Stimulated activated CD4-positive, alpha-beta T cell treated with anti-CD3 and anti-CD28 coated beads, Interleukin-1b, Interleukin-23, amount 100 ng/mL, for 48 hours (primary cell): ENCODE data around the gene SRC.

Source experiments
- DNase-seq: peaks from one replicate; pipeline ENCODE4 v3.0.0-alpha.2; 2020

The SRC gene

DNA sequence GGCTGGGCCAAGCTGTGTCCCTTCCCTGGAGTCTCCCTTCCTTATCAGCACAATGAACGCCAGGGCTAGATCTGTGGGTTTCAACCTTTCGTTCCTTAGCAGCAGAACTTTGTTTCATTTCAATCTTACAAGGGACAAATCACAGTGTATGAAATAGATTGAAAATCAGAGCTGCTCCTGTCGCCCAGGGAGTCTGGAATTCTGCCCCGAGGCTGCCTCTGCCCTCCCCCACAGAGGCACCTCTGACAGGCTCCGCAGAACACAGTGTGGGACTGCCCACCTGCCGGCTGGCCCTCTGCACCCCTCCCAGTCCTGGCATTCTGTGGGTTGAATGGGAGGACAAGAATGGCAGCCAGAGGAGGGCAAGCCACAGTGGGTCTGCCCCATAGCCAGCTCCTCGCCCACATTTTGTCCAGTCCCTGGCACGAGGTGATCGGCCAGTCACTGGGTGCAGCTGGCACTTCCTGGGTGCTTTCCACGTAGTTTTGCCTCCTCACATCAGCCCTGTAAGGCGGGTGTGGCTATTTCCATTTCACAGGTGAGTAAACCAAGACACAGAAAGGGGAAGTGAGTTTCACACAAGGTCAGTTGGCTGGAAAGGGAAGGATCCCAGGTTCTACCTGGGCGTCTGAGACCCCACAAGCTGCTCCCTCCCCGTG, 30.4 kb upstream of the SRC start:
- no peak for DNase-seq

DNA sequence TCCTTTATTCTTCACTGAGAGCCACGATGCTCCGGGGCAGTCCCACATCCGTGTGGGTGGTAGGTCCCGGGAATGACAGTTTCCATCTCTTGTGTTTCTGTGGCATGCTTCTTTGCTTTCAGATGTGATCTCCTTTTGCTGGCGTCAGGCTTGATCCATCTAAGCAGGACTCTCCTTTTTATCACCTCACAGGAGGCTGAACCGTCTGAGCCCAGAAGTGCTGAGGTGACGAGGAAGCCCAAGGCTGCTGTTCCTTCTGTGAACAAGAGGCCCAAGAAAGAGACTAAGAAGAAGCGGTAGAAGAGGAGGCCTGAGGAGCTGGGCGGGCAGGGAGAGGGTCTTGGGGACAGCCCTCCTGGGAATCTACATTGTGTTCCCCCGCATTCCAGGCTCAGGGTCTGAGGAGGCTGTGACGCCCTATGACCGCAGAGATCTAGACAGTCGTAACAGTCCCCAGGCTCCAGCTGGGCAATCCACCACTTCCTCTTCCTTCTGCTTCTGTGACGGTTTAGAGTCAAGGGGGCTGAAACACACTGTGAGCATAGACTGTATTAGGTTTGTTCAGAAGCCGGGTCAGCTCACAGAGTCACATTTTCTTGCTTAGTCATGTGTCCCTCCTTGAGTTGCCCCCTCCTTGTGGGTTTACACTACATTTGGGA, 29.7 kb upstream of the SRC start:
- DNase-seq = no peak

DNA sequence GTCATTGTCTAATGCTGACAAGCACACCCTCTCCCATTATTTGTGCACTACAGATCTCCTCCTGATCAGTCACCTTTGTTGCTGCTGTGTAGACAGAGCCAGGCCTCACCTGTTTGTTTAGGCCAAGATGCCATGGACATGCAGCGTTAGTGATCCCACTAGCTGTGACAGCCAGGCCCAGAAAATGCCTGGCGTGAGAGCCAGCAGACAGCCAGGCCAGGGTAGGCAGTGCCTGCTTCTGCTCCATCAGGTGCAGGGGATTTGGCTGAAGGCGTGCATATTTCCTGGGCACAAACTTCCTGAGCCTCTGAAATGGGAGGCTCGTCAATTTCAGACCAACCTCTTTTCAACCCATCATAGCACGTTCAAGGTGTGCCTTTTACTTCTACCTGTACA, 29.2 kb upstream of the SRC start:
- no peak for DNase-seq

DNA sequence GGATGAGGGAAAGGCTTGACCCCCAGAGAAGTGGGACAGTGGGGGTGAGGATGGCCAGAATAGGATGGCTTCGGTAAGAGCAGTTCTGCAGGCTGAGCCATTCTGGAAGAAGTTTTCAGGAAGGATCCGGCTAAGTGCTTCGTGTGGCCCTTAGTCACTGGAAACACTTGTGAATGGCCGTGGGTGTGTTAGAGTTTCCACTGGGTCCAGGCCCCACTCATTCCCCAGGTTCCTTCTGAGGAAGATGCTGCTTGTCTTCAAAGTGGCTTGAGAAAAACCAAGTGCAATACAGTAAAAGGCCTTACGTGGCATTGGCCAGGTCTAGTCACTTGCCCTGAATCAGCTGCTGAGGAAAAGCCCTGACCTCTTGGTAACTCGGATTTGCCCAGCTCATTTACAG, 28.6 kb upstream of the SRC start:
- DNase-seq = no peak

- no peak for DNase-seq
Measured at GRCh38 chr20:37317994-37318640, 27.8 kb upstream of the SRC start.

GRCh38 chr20:37319151-37319671, 26.7 kb upstream of the SRC start:
- no peak for DNase-seq

DNA sequence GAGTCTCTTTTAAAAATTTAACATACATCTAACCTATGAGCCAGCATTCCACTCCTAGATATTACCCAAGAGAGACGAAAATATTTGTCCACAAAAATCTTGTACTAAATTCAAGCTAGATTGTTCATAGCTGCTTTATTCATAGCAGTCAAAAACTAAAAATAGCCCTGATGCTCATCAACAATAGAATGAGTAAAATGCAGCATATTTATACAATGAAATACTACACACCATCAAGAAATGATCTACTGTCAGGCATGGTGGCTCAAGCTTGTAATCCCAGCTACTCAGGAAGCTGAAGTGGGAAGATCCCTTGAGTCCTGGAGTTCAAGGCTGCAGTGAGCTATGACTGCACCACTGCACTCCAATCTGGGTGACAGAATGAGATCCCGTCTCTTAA, 22.0 kb upstream of the SRC start:
- no peak for DNase-seq

DNA sequence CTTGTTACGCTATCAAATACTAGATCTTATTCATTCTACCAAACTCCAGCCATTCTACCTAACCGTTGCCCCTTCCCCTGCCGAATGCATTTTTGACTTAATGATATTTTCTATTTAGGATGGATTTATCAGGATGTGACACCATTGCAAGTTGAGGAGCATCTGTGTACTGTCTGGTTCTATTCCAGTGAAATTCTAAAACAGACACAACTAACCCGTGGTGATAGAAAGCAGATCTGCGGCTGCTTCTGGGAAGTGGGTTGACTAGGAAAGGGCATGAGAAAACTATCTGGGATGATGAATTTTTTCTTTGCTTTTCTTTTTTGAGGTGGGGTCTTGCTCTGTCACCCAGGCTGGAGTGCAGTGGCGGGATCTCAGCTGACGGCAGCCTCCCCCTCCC, 20.7 kb upstream of the SRC start:
- no peak for DNase-seq

DNA sequence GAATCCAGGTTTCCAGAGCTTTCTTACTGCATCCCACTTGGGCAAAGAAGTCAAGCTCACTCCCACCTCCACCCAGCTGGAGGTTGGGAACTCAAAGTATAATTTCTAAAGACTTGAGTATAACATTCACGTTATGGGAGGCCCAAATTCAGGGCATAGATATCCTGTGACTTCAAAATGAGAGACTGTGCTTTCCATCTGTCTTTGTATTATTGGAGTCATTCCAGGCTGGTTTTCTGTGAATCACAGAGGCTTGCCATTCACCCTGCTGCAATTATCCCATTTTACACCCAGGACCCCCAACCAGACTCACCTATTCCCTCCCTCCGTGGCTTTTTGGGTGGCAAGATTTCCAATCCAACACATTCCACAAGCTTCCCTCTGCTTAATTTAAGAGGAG, 19.3 kb upstream of the SRC start:
- DNase-seq = no peak

- no peak for DNase-seq
Measured at GRCh38 chr20:37327748-37328147, 18.2 kb upstream of the SRC start.

DNA sequence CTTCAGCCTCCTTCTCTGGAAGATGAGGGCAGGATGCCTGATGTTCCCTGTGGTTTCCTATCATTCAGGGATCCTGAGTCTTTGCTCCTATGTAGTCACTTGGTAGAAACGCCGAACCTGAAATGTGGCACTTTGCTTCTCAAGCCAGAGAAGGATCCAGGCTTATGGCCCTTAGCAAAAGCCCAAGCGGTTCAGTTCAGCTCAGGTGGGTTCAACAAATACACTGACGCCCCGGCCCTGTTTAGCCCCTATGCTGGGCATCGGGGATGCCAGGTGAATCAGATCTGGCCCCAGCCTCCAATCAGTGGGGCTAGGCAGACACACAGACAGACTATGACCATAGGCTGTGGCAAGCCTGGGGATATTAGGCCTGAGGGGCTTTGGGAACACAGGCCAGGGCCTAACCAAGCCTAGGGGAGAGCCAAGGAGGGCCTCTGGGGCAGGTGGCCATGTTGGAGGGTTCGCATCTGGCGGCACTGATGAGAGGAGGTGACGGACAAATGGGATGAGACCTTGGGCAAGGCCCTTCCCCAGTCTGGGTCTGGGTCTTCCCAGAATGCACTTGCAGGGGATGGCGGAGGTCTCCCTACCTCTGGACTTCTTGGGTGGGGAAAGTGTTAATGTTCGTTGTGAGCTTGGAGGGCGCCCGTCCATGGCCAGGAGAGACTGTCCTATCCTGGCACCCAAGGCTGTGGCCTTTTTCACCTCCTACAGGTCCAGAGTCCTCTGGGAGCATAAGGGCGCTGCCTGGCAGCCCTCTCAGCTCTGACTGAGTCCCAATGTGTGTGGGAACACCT, 17.6 kb upstream of the SRC start:
- DNase-seq = no peak

DNA sequence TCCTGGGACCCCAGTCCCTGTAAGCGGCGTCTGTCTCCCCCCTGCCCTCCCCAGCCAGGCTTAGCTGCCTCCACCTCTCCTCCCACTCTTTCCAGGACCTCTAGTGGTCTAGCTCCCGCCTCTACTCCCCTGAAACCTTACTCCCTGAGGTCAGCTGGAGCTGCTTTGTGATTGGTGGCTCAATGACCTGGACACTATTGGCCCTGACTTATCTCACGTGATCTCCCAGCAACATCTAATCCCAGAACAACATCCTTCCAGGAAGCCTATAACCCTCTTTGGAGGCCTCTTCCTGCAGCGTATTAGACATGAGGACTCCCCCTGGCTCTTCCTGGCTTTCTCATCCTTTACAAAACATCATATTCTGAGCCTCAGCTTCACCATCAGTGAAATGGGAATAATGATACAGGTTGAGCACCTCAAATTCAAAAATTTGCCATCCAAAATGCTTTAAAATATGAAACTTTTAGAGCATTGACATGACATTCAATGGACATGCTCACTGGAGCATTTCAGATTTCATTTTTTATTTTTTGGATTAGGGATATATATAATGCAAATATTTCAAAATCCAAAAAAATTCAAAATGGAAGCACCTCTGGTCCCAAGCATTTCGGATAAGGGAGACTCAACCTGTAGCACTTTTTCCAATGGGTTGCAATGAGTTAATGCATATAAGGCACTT, 16.3 kb upstream of the SRC start:
- DNase-seq = no peak

- DNase-seq = no peak
Measured at GRCh38 chr20:37330316-37330715, 15.6 kb upstream of the SRC start.

- no peak for DNase-seq
Measured at GRCh38 chr20:37331060-37331857, 14.7 kb upstream of the SRC start.

- DNase-seq = no peak
Measured at GRCh38 chr20:37333130-37333847, 12.7 kb upstream of the SRC start.

- no peak for DNase-seq
Measured at GRCh38 chr20:37333848-37334318, 12.1 kb upstream of the SRC start.

DNA sequence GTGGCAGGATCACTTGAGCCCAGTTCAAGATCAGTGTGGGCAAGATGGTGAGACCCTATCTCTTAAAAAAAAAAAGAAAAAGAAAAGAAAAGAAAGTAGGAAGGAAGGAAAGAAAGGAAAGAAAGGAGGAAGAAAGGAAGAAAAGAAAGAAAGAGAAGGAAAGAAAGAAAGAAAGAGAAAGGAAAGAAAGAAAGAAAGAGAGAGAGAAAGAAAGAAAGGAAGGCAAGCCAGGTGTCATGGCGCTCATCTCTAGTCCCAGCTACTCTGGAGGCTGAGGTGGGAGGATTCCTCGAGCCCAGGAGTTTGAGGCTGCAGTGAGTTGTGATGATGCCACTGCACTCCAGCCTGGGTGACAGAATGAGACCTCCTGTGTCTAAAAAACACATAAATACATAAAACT, 11.5 kb upstream of the SRC start:
- DNase-seq = no peak

- no peak for DNase-seq
Measured at GRCh38 chr20:37335642-37336368, 10.1 kb upstream of the SRC start.

GRCh38 chr20:37336369-37337207, 9.4 kb upstream of the SRC start:
- peak; percentile 34 for DNase-seq
